HepG2 (cell line): ENCODE data around the gene NDE1. TPM values are rescaled to one million over a fixed set of nuclear protein-coding genes. Genes with fewer than 3 reads are reported as not detected.

Experiments used
- ELF3 ChIP-seq: IDR thresholded peaks from 2 replicates; pipeline ENCODE4 v1.6.1; 2016; ENCODE audit warnings: missing genetic modification reagents, missing compliant biosample characterization
- GTF2F1 ChIP-seq: fragments of 150-350 bp; IDR thresholded peaks from 2 replicates; pipeline ENCODE4 v1.6.1; 2014; ENCODE audit warnings: low read length
- HOXA7 ChIP-seq: sonication (generic); formaldehyde crosslinking; IDR thresholded peaks from 2 replicates; pipeline ENCODE4 v1.8.1; 2022; ENCODE audit warnings: mild to moderate bottlenecking, missing genetic modification reagents, moderate library complexity
- KLF11 ChIP-seq: IDR thresholded peaks from 2 replicates; pipeline ENCODE4 v1.6.1; 2016; ENCODE audit warnings: missing compliant biosample characterization
- NAIF1 ChIP-seq: sonication (generic); formaldehyde crosslinking; IDR thresholded peaks from 2 replicates; pipeline ENCODE4 v1.5.0; 2020; ENCODE audit warnings: mild to moderate bottlenecking, missing genetic modification reagents, borderline replicate concordance
- NCOA1 ChIP-seq: sonication (generic); formaldehyde crosslinking; IDR thresholded peaks from 2 replicates; pipeline ENCODE4 v1.9.0; 2021; ENCODE audit warnings: missing genetic modification reagents
- SIN3B ChIP-seq: fragments of 150-350 bp; IDR thresholded peaks from 2 replicates; pipeline ENCODE4 v1.6.1; 2014; ENCODE audit warnings: low read length
- ZBTB3 ChIP-seq: sonication (generic); formaldehyde crosslinking; IDR thresholded peaks from 2 replicates; pipeline ENCODE4 v1.4.0; 2020; ENCODE audit warnings: low read depth, mild to moderate bottlenecking, moderate library complexity, missing genetic modification reagents, borderline replicate concordance
- ZBTB42 ChIP-seq: sonication (generic); formaldehyde crosslinking; IDR thresholded peaks from 2 replicates; pipeline ENCODE4 v1.5.0; 2020; ENCODE audit warnings: mild to moderate bottlenecking, missing genetic modification reagents
- ZNF124 ChIP-seq: sonication (generic); formaldehyde crosslinking; IDR thresholded peaks from 2 replicates; pipeline ENCODE4 v1.4.0; 2020; ENCODE audit warnings: missing genetic modification reagents
- ZNF230 ChIP-seq: sonication (generic); formaldehyde crosslinking; IDR thresholded peaks from 2 replicates; pipeline ENCODE4 v1.4.0; 2020; ENCODE audit warnings: mild to moderate bottlenecking, missing genetic modification reagents
- ZNF331 ChIP-seq: sonication (generic); formaldehyde crosslinking; IDR thresholded peaks from 2 replicates; pipeline ENCODE4 v1.4.0; 2020; ENCODE audit warnings: missing genetic modification reagents
- ZNF530 ChIP-seq: sonication (generic); formaldehyde crosslinking; IDR thresholded peaks from 2 replicates; pipeline ENCODE4 v1.5.0; 2020; ENCODE audit warnings: low read depth, mild to moderate bottlenecking, missing genetic modification reagents
- ZNF619 ChIP-seq: sonication (generic); formaldehyde crosslinking; IDR thresholded peaks from 2 replicates; pipeline ENCODE4 v1.4.0; 2020; ENCODE audit warnings: mild to moderate bottlenecking, missing genetic modification reagents
- polyA plus RNA-seq, 8 experiments: library from polyadenylated mRNA; depleted of rRNA in 3 of 8; stranded (reverse) in 7 of 8; unstranded in 1 of 8; fragments of >200 nt; fragmentation: Illumina TruSeq in 4 of 8; extraction: Trizol in 4 of 8; gene quantifications; 2 replicates each; pipeline versions ENCODE4 v1.2.1 to v1.2.3, GENCODE V29; 2011 to 2016; ENCODE audit warnings: low read depth in 4 of 8, missing spikeins in 1 of 8, mixed read lengths in 1 of 8; ENCODE audit not compliant: insufficient read depth in 1 of 8
- total RNA-seq, 5 experiments: library from RNA; depleted of rRNA; stranded (reverse); fragments of >200 nt; fragmentation: Illumina TruSeq; extraction: Trizol; gene quantifications; 2 replicates each; pipeline ENCODE4 v1.2.3, GENCODE V29; 2016; ENCODE audit warnings: low read depth in 1 of 5
- TF ChIP-seq, protein P1 (sequence below): sonication (generic); formaldehyde crosslinking; IDR thresholded peaks from 2 replicates; pipeline ENCODE4 v1.9.0; 2022; ENCODE audit warnings: missing genetic modification reagents, mild to moderate bottlenecking, borderline replicate concordance
- TF ChIP-seq, protein P2 (sequence below): sonication (generic); formaldehyde crosslinking; IDR thresholded peaks from 2 replicates; pipeline ENCODE4 v1.4.0; 2020; ENCODE audit warnings: missing genetic modification reagents, borderline replicate concordance
- TF ChIP-seq, protein P3 (sequence below): sonication (generic); formaldehyde crosslinking; IDR thresholded peaks from 2 replicates; pipeline ENCODE4 v1.4.0; 2020; ENCODE audit warnings: missing genetic modification reagents, borderline replicate concordance

The NDE1 gene
- total and polyA plus RNA-seq, 2 of the 13 experiments (the other 11 are each of a cell fraction or from before 2014, with no cell fraction given), result 40.9 to 72.5 TPM

DNA sequence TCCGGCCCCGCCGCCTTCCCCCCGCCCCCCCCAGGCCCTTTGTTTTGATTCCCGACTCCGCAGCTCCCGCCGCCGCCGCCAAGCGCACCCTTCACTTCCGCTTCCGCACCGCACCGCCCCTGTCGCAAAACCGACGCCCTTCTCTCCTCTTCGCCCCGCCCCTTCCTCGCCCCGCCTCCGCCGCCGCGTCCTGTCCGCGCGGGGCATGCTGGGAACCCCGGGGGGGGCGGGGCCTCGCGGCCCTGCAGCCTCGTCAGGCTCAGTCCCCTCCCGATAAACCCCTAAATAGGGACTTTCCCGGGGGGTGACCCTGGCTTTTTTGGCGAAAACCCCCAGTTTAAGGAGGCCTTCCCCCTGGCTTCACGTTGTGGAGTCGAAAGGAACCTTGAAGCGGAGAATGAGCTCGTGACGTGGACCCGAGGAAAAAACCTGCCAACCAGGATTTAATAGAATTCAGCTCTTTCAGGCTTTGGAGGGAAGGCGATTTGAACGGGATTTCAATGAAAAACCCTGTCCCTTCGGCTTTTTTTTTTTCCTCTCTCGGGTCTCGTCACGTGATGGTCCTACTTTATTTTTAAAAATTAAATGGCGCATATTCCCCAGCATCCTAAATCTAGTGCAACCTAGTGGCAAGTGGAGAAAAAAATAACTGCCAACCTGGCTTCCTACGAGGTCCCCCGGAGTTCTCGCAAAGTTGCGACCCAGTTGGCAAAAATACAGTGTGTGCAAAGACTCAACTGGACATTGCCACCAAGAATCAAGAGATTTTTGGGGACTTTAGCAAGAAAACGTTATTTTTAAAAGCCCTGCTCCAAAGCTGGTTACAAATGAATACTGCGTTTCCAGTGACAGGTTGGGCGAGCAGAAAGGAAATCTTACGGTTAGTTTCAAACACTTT is 6.7 kb upstream of the NDE1 start, which contains the start of gene MARF1 (continued):
- TF ChIP-seq GTF2F1 (no peak), ZNF530 (CRISPR knock-in tag) (no peak), SIN3B (peak; percentile 62), ZNF230 (CRISPR knock-in tag) (peak; percentile 13; the same call in 1 of the 2 replicates), NCOA1 (CRISPR knock-in tag) (peak; percentile 64; the same call in 1 of the 2 replicates), KLF11 (CRISPR knock-in tag) (no peak; the same call in 1 of the 2 replicates), ZNF619 (CRISPR knock-in tag) (peak; percentile 91), HOXA7 (CRISPR knock-in tag) (no peak), ELF3 (CRISPR knock-in tag) (peak; percentile 72; the same call in 1 of the 2 replicates), ZNF124 (CRISPR knock-in tag) (no peak; the same call in 1 of the 2 replicates), ZBTB3 (no peak), ZBTB42 (CRISPR knock-in tag) (no peak; the same call in none of the 2 replicates), NAIF1 (CRISPR knock-in tag) (peak; percentile 83; the same call in 1 of the 2 replicates), ZNF331 (CRISPR knock-in tag) (no peak; the same call in 1 of the 2 replicates)
- TF ChIP-seq, protein P1, sequence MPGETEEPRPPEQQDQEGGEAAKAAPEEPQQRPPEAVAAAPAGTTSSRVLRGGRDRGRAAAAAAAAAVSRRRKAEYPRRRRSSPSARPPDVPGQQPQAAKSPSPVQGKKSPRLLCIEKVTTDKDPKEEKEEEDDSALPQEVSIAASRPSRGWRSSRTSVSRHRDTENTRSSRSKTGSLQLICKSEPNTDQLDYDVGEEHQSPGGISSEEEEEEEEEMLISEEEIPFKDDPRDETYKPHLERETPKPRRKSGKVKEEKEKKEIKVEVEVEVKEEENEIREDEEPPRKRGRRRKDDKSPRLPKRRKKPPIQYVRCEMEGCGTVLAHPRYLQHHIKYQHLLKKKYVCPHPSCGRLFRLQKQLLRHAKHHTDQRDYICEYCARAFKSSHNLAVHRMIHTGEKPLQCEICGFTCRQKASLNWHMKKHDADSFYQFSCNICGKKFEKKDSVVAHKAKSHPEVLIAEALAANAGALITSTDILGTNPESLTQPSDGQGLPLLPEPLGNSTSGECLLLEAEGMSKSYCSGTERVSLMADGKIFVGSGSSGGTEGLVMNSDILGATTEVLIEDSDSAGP (CRISPR knock-in tag), result peak; percentile 82; the same call in 1 of the 2 replicates
- TF ChIP-seq, protein P2, sequence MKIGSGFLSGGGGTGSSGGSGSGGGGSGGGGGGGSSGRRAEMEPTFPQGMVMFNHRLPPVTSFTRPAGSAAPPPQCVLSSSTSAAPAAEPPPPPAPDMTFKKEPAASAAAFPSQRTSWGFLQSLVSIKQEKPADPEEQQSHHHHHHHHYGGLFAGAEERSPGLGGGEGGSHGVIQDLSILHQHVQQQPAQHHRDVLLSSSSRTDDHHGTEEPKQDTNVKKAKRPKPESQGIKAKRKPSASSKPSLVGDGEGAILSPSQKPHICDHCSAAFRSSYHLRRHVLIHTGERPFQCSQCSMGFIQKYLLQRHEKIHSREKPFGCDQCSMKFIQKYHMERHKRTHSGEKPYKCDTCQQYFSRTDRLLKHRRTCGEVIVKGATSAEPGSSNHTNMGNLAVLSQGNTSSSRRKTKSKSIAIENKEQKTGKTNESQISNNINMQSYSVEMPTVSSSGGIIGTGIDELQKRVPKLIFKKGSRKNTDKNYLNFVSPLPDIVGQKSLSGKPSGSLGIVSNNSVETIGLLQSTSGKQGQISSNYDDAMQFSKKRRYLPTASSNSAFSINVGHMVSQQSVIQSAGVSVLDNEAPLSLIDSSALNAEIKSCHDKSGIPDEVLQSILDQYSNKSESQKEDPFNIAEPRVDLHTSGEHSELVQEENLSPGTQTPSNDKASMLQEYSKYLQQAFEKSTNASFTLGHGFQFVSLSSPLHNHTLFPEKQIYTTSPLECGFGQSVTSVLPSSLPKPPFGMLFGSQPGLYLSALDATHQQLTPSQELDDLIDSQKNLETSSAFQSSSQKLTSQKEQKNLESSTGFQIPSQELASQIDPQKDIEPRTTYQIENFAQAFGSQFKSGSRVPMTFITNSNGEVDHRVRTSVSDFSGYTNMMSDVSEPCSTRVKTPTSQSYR (CRISPR knock-in tag), result peak; percentile 51
- TF ChIP-seq, protein P3, sequence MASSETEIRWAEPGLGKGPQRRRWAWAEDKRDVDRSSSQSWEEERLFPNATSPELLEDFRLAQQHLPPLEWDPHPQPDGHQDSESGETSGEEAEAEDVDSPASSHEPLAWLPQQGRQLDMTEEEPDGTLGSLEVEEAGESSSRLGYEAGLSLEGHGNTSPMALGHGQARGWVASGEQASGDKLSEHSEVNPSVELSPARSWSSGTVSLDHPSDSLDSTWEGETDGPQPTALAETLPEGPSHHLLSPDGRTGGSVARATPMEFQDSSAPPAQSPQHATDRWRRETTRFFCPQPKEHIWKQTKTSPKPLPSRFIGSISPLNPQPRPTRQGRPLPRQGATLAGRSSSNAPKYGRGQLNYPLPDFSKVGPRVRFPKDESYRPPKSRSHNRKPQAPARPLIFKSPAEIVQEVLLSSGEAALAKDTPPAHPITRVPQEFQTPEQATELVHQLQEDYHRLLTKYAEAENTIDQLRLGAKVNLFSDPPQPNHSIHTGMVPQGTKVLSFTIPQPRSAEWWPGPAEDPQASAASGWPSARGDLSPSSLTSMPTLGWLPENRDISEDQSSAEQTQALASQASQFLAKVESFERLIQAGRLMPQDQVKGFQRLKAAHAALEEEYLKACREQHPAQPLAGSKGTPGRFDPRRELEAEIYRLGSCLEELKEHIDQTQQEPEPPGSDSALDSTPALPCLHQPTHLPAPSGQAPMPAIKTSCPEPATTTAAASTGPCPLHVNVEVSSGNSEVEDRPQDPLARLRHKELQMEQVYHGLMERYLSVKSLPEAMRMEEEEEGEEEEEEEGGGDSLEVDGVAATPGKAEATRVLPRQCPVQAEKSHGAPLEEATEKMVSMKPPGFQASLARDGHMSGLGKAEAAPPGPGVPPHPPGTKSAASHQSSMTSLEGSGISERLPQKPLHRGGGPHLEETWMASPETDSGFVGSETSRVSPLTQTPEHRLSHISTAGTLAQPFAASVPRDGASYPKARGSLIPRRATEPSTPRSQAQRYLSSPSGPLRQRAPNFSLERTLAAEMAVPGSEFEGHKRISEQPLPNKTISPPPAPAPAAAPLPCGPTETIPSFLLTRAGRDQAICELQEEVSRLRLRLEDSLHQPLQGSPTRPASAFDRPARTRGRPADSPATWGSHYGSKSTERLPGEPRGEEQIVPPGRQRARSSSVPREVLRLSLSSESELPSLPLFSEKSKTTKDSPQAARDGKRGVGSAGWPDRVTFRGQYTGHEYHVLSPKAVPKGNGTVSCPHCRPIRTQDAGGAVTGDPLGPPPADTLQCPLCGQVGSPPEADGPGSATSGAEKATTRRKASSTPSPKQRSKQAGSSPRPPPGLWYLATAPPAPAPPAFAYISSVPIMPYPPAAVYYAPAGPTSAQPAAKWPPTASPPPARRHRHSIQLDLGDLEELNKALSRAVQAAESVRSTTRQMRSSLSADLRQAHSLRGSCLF (CRISPR knock-in tag), result peak; percentile 77
